Measurements from ENCODE around the gene ABHD4. TPM values are rescaled to one million over a fixed set of nuclear protein-coding genes. Genes with fewer than 3 reads are reported as not detected.

ABHD4 gene
- total and polyA plus RNA-seq, 10 of the 15 experiments (the other 5 are each of a cell fraction or from before 2014, with no cell fraction given) = 5.4 to 28.7 (median 10.8) TPM

GRCh38 chr14:22588526-22589095 is 9.5 kb upstream of the ABHD4 start (continued):
- TF ChIP-seq ZBTB33 (IDR thresholded peaks at IDR 0.05) = no peak
- no peak for TF ChIP-seq TBL1XR1 (IDR thresholded peaks at IDR 0.05; ENCODE audit: low read depth, low read length)
- no peak for TF ChIP-seq ZBED1 (IDR thresholded peaks at IDR 0.05; ENCODE audit: borderline replicate concordance)
- TF ChIP-seq SMAD5 (IDR thresholded peaks at IDR 0.05; ENCODE audit: low read depth) = no peak
- TF ChIP-seq NR2C2 (IDR thresholded peaks at IDR 0.05; ENCODE audit: borderline replicate concordance, control insufficient read depth, insufficient read length, low read depth) = no peak
- no peak for TF ChIP-seq KAT2A (conservative IDR thresholded peaks at IDR 0.05; ENCODE audit: control insufficient read depth, low read depth, low read length)
- no peak for TF ChIP-seq ZBTB40 (IDR thresholded peaks at IDR 0.05; ENCODE audit: borderline replicate concordance)
- TF ChIP-seq STAT1 (conservative IDR thresholded peaks at IDR 0.05) = 0 out of 2 replicates have a peak, but pooled peaks have one; percentile 70
- no peak for TF ChIP-seq MYB (IDR thresholded peaks at IDR 0.05; ENCODE audit: borderline replicate concordance, low read depth, low read length)
- peak; percentile 31 for TF ChIP-seq BCL3 (IDR thresholded peaks at IDR 0.05; ENCODE audit: borderline replicate concordance, insufficient read depth, low read depth, low read length, poor library complexity, severe bottlenecking)
- TF ChIP-seq E4F1 (IDR thresholded peaks at IDR 0.05; ENCODE audit: borderline replicate concordance, partially characterized antibody) = no peak
- no peak for TF ChIP-seq HCFC1 (IDR thresholded peaks at IDR 0.05; ENCODE audit: low read length)
